ENCODE data around the gene HNRNPA1. TPM values are rescaled to one million over a fixed set of nuclear protein-coding genes. Genes with fewer than 3 reads are reported as not detected.

Gene HNRNPA1
- total and polyA plus RNA-seq, 2 of the 4 experiments (the other 2 are of a cell fraction), result 747 to 1,409 TPM

GRCh38 chr12:54258201-54258681 lies 22.3 kb upstream of the HNRNPA1 start:
- Histone ChIP-seq H3K9ac (ENCODE audit: low read depth, low read length) (peak overlapping the region; percentile 65; the same call in 1 of the 2 replicates), H3K4me3 (ENCODE audit: insufficient read depth, low read depth, low read length) (no peak overlapping the region), H3K4me1 (ENCODE audit: control insufficient read depth, insufficient read depth, low read length) (peaks cover 19% of the 10 kb centered on the region)

More at GRCh38 chr12:54258201-54258681, 22.3 kb upstream of the HNRNPA1 start:
- intact Hi-C loops (cut with micrococcal nuclease) (loop anchor here (2.0 kb wide), 1 partner anchor 21 kb away; no protein-coding TSS in a partner anchor), in situ Hi-C loops (cut with MboI; ENCODE audit: low sequenced_read_pairs) (no loop called here), dilution Hi-C loops (cut with HindIII; ENCODE audit: low sequenced_read_pairs, unreplicated experiment) (no loop called here)
- peak overlapping the region; percentile 91 for H4K91ac ChIP-seq (ENCODE audit: insufficient read depth, low read depth, low read length)
- no TSS peak for BruUV-seq (replicated peaks)
- peak overlapping the region; percentile 93 for H2BK120ac ChIP-seq (ENCODE audit: low read depth, low read length)
- H3K4me2 ChIP-seq (ENCODE audit: low read depth, low read length), result peak overlapping the region; percentile 31; the same call in 1 of the 2 replicates
- TF ChIP-seq MAFK (IDR thresholded peaks at IDR 0.05; ENCODE audit: low read depth, low read length) (no peak), FOS (IDR thresholded peaks at IDR 0.05; ENCODE audit: low read depth, low read length) (no peak), MAZ (IDR thresholded peaks at IDR 0.05; ENCODE audit: borderline replicate concordance, low read depth, low read length) (no peak), RCOR1 (IDR thresholded peaks at IDR 0.05; ENCODE audit: insufficient replicate concordance, low read length) (no peak), MXI1 (IDR thresholded peaks at IDR 0.05; ENCODE audit: borderline replicate concordance, low read depth, low read length) (no peak), SMC3 (IDR thresholded peaks at IDR 0.05; ENCODE audit: low read depth, low read length) (no peak), RFX5 (IDR thresholded peaks at IDR 0.05; ENCODE audit: low read depth, low read length) (no peak)
- TF ChIP-seq, protein P1, sequence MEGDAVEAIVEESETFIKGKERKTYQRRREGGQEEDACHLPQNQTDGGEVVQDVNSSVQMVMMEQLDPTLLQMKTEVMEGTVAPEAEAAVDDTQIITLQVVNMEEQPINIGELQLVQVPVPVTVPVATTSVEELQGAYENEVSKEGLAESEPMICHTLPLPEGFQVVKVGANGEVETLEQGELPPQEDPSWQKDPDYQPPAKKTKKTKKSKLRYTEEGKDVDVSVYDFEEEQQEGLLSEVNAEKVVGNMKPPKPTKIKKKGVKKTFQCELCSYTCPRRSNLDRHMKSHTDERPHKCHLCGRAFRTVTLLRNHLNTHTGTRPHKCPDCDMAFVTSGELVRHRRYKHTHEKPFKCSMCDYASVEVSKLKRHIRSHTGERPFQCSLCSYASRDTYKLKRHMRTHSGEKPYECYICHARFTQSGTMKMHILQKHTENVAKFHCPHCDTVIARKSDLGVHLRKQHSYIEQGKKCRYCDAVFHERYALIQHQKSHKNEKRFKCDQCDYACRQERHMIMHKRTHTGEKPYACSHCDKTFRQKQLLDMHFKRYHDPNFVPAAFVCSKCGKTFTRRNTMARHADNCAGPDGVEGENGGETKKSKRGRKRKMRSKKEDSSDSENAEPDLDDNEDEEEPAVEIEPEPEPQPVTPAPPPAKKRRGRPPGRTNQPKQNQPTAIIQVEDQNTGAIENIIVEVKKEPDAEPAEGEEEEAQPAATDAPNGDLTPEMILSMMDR (conservative IDR thresholded peaks at IDR 0.05; ENCODE audit: low read depth, low read length), result no peak
- H2BK5ac ChIP-seq (ENCODE audit: low read depth, low read length, poor library complexity, severe bottlenecking), result peak overlapping the region; percentile 87
- peak overlapping the region; percentile 84 for H3K4ac ChIP-seq (ENCODE audit: low read depth, low read length)
- peak overlapping the region; percentile 85 for H3K14ac ChIP-seq (replicated peaks; ENCODE audit: low read depth, low read length)
- peaks cover 10% of the 10 kb centered on the region for H3K36me3 ChIP-seq (ENCODE audit: control insufficient read depth, insufficient read depth, low read length)
- DNase-seq, result peak; percentile 70
- peak overlapping the region; percentile 70 for H3K27ac ChIP-seq (ENCODE audit: insufficient read depth, low read length)
- peak overlapping the region; percentile 91 for H3K56ac ChIP-seq (ENCODE audit: extremely low read depth, insufficient read depth, low read length)
- peak overlapping the region; percentile 90 for H4K5ac ChIP-seq (ENCODE audit: low read depth, low read length)
- H2AK9ac ChIP-seq (replicated peaks; ENCODE audit: low read depth, low read length, poor library complexity), result no peak overlapping the region
- H4K20me1 ChIP-seq (ENCODE audit: insufficient read depth, low read length), result no peaks in the 10 kb centered on the region
- H2BK15ac ChIP-seq (ENCODE audit: low read depth, low read length), result peak overlapping the region; percentile 96; the same call in 2 of the 3 replicates
- H3K79me1 ChIP-seq (ENCODE audit: low read depth in 1 of 2, low read length in 2 of 2), result peaks cover 26 to 74% of the 10 kb centered on the region in 2 experiments
- H3K27me3 ChIP-seq (ENCODE audit: control insufficient read depth, insufficient read depth, low read length), result no peaks in the 10 kb centered on the region
- H4K8ac ChIP-seq (ENCODE audit: low read depth in 2 of 2, low read length in 2 of 2), result peak overlapping the region; percentile 83 to 89
- no peak overlapping the region for H2AFZ ChIP-seq (replicated peaks; ENCODE audit: low read length, poor library complexity)
- peak overlapping the region; percentile 67 for H3K23ac ChIP-seq (ENCODE audit: low read depth, low read length)
- ChIA-PET CTCF (interaction anchor here (1.5 kb wide), 1 partner anchor 110 kb away, joined by 4 read pairs; no protein-coding TSS in a partner anchor), POLR2A (ENCODE audit: unreplicated experiment) (interaction anchor here (0.5 to 0.7 kb wide), 2 partner anchors 9 to 25 kb away, joined by 3 to 10 read pairs; no protein-coding TSS in a partner anchor)
- peak overlapping the region; percentile 86 for H2AK5ac ChIP-seq (ENCODE audit: low read depth, low read length)
- peak overlapping the region; percentile 85 for H3K18ac ChIP-seq (ENCODE audit: low read depth, low read length)
- peaks cover 6% of the 10 kb centered on the region for H3K9me1 ChIP-seq (ENCODE audit: insufficient read depth, low read length)
- 0 out of 2 replicates have a peak, but pooled peaks have one; percentile 3 for ATAC-seq (ENCODE audit: low read depth)
- H2BK20ac ChIP-seq (ENCODE audit: low read depth, low read length), result peak overlapping the region; percentile 88
- no peaks in the 10 kb centered on the region for H3K9me3 ChIP-seq (ENCODE audit: control insufficient read depth, insufficient read depth, low read length)

Measured in IMR-90 (cell line).